Stimulated activated CD4-positive, alpha-beta T cell treated with anti-CD3 and anti-CD28 coated beads, TNF-alpha, amount 100 ng/mL, for 24 hours (primary cell): ENCODE data around the gene ANAPC4.
"Not testable (repeated sequence)": the region's sequence is repeated elsewhere in the genome, so short reads cannot be mapped to it uniquely, and the experiment has no call there.

Experiments
- DNase-seq, 3 experiments: peaks; one replicate each; pipeline ENCODE4 v3.0.0-alpha.2; 2020; ENCODE audit warnings: low read depth in 3 of 3

The ANAPC4 gene, protein sequence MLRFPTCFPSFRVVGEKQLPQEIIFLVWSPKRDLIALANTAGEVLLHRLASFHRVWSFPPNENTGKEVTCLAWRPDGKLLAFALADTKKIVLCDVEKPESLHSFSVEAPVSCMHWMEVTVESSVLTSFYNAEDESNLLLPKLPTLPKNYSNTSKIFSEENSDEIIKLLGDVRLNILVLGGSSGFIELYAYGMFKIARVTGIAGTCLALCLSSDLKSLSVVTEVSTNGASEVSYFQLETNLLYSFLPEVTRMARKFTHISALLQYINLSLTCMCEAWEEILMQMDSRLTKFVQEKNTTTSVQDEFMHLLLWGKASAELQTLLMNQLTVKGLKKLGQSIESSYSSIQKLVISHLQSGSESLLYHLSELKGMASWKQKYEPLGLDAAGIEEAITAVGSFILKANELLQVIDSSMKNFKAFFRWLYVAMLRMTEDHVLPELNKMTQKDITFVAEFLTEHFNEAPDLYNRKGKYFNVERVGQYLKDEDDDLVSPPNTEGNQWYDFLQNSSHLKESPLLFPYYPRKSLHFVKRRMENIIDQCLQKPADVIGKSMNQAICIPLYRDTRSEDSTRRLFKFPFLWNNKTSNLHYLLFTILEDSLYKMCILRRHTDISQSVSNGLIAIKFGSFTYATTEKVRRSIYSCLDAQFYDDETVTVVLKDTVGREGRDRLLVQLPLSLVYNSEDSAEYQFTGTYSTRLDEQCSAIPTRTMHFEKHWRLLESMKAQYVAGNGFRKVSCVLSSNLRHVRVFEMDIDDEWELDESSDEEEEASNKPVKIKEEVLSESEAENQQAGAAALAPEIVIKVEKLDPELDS

DNA sequence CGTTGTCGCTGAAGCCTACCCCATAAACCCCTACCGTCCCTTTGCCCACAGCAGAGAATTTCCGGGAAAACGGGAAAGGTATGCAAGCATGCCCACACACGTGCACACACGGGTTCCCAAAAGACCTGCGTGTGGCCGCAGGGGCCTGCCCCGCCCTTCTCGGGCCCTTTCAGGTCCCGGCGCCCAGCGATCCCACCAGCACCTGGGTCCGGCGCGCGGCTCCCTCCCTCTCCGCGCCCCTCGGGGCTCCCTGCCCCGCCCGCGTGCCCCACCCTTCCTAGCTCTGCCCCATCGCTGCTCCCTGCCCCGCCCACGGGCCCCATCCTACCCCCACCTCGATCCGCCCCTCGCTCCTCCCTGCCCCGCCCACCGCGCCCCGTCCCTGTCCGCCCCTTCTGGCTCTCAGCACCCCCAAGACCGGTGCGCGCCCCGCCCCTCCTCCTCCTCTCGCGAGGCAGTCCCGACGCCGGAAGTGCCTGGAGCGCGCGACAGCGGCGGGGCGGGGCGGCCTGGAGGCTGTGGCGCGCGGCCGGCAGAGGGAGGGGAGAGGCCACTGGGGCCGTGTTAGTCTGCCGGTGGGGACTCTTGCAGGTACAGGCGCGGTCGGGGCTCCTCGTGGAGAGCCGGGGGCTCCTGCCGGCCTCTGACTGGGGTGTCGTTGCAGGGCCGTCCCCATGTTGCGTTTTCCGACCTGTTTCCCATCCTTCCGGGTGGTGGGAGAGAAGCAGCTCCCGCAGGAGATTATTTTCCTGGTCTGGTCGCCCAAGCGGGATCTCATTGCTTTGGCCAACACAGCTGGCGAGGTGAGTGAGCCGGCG lies at the start of gene ANAPC4:
ANAPC4 (plus strand) TSS at position 510 of the 818 bp plus-strand sequence; CDS start at position 675, 165 bp downstream.
- peak; percentile 94 to 99 (median 99) for DNase-seq

GRCh38 chr4:25328463-25328862 lies 48.6 kb upstream of the ANAPC4 start:
- not testable (repeated sequence) for DNase-seq

- DNase-seq, result no peak
Observed at GRCh38 chr4:25330335-25330734, 46.7 kb upstream of the ANAPC4 start.

GRCh38 chr4:25330905-25331808 lies 45.9 kb upstream of the ANAPC4 start:
- no peak for DNase-seq

- no peak for DNase-seq
Observed at GRCh38 chr4:25343671-25344070, 33.4 kb upstream of the ANAPC4 start.

GRCh38 chr4:25345744-25346143 lies 31.3 kb upstream of the ANAPC4 start:
- DNase-seq, result no peak

GRCh38 chr4:25346913-25347312 lies 30.1 kb upstream of the ANAPC4 start:
- no peak for DNase-seq

DNA sequence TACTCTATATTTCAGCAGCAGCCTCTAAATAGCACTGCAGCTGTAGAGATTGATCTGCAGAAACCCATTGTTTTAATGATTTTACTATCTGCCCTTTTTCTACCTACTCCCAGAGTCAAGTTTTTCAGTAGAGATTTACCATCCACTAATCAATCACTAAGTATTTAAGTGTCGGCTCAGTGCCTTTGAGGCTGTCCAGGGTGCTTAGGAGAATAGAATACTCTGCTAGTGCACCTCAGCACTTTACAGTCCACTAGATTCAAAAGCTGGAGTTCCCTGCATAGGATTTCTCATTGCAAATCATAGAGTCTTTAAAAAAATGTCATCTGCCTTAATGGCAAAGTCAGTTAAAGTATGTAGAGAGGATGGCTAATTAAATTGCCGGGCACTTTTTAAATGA lies 29.6 kb upstream of the ANAPC4 start:
- no peak for DNase-seq

DNA sequence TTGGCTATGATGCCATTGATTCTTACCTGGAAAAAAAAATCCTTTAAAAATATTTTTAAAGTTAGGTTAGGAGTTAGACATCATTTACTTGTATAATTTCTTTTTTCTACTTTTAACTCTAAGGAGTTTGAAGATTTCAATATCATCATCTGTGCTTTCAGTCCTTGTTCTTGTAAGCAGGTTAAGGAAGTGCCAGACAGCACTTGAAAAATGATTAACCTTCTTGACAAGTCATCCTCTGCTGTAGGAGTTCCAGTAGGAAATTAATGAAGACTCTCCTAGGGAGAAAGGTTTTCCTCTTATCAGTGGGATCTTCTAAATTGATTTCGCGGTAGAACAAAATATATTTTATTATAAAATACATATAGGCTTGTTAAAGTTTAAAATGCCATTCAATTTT lies 29.1 kb upstream of the ANAPC4 start:
- DNase-seq, result no peak

DNA sequence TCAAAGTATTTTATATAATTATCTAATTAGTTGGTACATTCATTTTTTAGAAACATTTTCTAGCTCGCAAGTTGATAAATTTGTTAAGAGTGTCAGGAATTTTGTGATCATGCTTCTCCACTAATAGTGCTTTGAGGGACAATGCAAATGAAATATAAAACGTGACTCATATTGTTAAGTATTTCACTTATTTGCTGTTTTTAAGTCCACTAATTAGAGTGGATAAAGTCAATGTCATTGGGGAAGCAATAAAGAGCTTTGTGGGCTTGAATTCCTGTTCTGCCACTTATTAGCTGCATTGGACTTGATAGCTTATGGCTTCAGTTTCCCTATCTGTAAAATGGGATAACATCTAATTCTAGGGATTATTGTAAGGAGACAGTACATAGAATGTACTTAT lies 26.5 kb upstream of the ANAPC4 start:
- DNase-seq, result no peak

GRCh38 chr4:25351777-25352416 lies 25.2 kb upstream of the ANAPC4 start:
- no peak for DNase-seq

DNA sequence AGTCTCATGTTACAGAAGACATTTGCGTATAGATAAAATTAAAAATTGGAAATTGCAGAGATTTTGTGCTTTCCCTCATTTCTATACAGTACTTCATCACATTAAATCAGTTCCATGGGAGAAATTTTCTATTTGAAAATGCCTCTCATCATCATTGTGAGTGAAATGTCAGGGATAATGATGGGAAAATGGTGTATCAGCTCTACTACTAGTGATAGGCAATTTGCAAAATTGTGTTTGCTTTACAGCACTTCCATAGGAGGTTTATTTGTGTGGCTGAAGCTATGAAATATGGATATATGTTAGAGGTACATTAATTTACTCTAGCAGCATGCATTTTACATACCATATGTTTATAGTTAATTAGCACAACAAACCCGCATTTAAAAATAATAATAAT lies 21.0 kb upstream of the ANAPC4 start:
- DNase-seq, result no peak

DNA sequence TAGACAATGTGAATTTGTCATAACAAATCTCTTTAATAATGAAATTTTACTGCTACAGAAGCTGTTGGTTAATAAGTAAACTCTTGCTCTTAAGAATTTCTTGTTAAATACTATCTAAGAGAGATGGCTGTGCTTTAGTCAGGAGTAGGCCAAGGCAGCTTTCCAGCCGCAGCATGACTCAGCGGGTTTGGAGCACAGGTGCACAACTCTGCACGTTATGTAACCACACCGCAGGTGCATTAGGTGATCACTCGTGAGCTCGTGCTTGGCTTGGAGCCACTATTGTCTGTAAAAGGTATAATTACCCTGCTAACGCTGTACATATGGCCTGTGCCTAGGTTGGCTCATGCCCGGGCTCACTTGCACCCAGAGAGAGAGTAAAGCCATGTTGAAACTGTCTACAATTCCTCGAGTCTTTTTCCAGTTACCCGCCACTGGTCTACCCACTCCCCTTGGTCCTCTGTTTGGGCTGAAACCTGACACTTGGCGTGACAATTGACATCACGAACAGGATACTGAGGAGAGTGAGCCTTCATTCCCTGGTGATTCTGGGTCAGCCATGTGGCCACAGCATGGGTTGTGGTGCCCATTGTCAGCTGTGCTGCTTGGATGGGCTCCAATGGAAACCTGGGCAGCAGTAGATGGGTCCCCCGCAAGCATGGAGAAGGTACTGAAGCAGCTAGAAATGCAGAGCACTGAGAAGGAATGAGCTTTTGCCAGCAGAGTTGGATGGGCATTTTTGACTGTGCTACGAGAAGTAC lies 18.4 kb upstream of the ANAPC4 start:
- no peak for DNase-seq

- DNase-seq, result no peak
Observed at GRCh38 chr4:25361253-25361652, 15.8 kb upstream of the ANAPC4 start.

GRCh38 chr4:25367004-25367621 lies 9.9 kb upstream of the ANAPC4 start:
- DNase-seq, result no peak

DNA sequence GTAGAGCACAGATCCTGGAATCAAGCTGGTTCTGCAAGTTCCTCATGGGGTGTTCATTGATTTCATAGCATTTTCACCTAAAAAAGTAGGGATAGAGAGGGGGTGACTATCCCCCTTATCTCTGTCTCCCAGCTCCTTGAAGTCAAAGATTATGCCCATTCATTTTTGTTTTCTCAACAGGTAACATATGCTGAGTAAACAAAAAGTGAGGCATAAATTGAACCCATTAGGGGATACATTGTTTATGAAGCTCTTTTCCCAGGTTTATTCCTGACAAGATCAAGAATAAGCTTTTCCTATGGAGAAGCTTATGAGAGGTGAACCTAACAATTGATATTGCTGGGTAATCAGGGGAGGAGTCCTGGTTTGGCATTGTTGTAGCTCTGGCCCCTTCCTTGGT lies 9.2 kb upstream of the ANAPC4 start:
- no peak for DNase-seq

DNA sequence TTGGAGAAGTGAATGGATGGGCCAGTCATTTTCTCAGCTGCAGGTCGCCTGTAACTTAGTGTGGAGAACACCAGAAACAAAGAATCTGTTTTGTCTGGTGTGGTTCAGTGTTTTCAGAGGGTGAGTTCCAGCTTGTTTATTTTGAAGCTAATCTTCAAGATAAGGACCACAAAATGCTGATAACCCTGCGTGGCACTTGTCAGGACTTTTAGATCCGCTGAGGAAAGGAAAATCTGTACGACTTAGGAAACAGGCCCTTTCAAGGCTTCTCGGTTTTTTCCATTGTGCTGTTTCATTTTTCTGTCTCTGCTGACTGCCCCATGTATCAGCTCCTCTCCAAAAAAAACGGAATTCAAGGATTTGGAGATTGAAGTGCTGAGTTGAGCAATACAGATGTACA lies 8.7 kb upstream of the ANAPC4 start:
- DNase-seq, result no peak

DNA sequence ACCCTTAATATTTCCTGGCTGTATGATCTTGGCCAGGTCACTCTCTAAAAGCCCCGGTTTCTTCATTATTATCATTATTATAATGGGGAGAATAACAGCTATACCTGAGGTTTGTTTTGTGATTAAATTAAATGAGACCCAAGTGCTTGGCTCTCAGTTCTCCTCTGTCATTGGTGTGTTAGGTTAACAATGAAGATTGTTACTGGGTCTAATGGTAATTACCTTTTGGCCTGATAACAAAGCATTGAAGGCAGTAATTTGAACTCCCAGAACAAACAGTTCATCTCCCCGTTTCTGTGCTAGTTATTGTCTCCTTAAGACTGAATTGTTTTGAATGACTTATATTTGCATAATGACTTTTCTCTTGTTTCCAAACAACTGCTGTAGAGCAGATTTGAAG lies 6.8 kb upstream of the ANAPC4 start:
- DNase-seq, result no peak

DNA sequence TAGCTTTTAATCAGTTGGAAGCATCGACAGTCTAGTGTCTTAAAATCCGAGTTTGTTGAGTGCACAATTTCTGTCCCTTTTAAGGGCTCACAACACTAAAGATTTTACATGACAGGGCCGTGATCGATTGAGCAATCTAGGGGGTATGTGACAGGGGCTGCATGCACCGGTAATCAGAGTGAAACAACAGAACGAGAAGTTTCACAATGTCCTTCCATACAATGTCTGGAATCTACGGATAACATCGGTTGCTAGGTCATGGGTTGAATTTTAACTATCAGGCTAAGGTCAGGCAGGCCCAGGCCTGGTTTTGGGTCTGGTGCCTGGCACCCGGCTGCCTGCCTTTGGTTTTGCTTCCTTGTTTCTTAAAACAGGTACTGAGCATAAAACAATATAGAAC lies 4.5 kb upstream of the ANAPC4 start:
- DNase-seq, result not testable (repeated sequence)
